Measurements from ENCODE around the gene AZU1.
"Not testable (repeated sequence)": the region's sequence is repeated elsewhere in the genome, so short reads cannot be mapped to it uniquely, and the experiment has no call there.

The AZU1 gene

GRCh38 chr19:875265-875879 is 47.7 kb downstream of the AZU1 start:
- 96 to 97% methylated on average over 28 of the region's 28 CpGs for WGBS, 2 experiments
- H3K4me1 ChIP-seq (ENCODE audit: control insufficient read depth, insufficient read depth, low read length): no peaks in the 10 kb centered on the region
- H3K4me3 ChIP-seq (ENCODE audit: insufficient read depth, low read depth, low read length): no peak overlapping the region
- H3K9me3 ChIP-seq (ENCODE audit: control insufficient read depth, low read length): no peaks in the 10 kb centered on the region
- peaks cover 23% of the 10 kb centered on the region for H3K36me3 ChIP-seq (ENCODE audit: control insufficient read depth, insufficient read depth, low read length)
- no peaks in the 10 kb centered on the region for H3K27me3 ChIP-seq (ENCODE audit: control insufficient read depth, insufficient read depth, low read length, poor library complexity, severe bottlenecking)
- no peak overlapping the region for H3K27ac ChIP-seq (ENCODE audit: insufficient read depth, low read depth, low read length, poor library complexity, severe bottlenecking)

- no peak overlapping the region for H3K4me3 ChIP-seq (ENCODE audit: insufficient read depth, low read depth, low read length)
- H3K27me3 ChIP-seq (ENCODE audit: control insufficient read depth, insufficient read depth, low read length, poor library complexity, severe bottlenecking): no peaks in the 10 kb centered on the region
- peaks cover 28% of the 10 kb centered on the region for H3K36me3 ChIP-seq (ENCODE audit: control insufficient read depth, insufficient read depth, low read length)
- H3K27ac ChIP-seq (ENCODE audit: insufficient read depth, low read depth, low read length, poor library complexity, severe bottlenecking): no peak overlapping the region
- WGBS, 2 experiments: 92 to 93% methylated on average over 18 of the region's 18 CpGs
- H3K9me3 ChIP-seq (ENCODE audit: control insufficient read depth, low read length): no peaks in the 10 kb centered on the region
- no peaks in the 10 kb centered on the region for H3K4me1 ChIP-seq (ENCODE audit: control insufficient read depth, insufficient read depth, low read length)
Observed at GRCh38 chr19:876089-876488, 48.5 kb downstream of the AZU1 start.

- 90 to 93% methylated on average over 29 of the region's 29 CpGs for WGBS, 2 experiments
- Histone ChIP-seq H3K27ac (ENCODE audit: insufficient read depth, low read depth, low read length, poor library complexity, severe bottlenecking) (no peak overlapping the region), H3K27me3 (ENCODE audit: control insufficient read depth, insufficient read depth, low read length, poor library complexity, severe bottlenecking) (no peaks in the 10 kb centered on the region), H3K36me3 (ENCODE audit: control insufficient read depth, insufficient read depth, low read length) (peaks cover 36% of the 10 kb centered on the region), H3K4me1 (ENCODE audit: control insufficient read depth, insufficient read depth, low read length) (no peaks in the 10 kb centered on the region), H3K4me3 (ENCODE audit: insufficient read depth, low read depth, low read length) (no peak overlapping the region), H3K9me3 (ENCODE audit: control insufficient read depth, low read length) (no peaks in the 10 kb centered on the region)
Observed at GRCh38 chr19:876780-877314, 49.2 kb downstream of the AZU1 start.

- not testable (repeated sequence) for H3K27ac ChIP-seq (ENCODE audit: insufficient read depth, low read depth, low read length, poor library complexity, severe bottlenecking); H3K27me3 ChIP-seq (ENCODE audit: control insufficient read depth, insufficient read depth, low read length, poor library complexity, severe bottlenecking); H3K4me3 ChIP-seq (ENCODE audit: insufficient read depth, low read depth, low read length); H3K4me1 ChIP-seq (ENCODE audit: control insufficient read depth, insufficient read depth, low read length); H3K9me3 ChIP-seq (ENCODE audit: control insufficient read depth, low read length)
- 83 to 85% methylated on average over 22 to 23 of the region's 23 CpGs for WGBS, 2 experiments
- peaks cover 45% of the 10 kb centered on the region for H3K36me3 ChIP-seq (ENCODE audit: control insufficient read depth, insufficient read depth, low read length)
Observed at GRCh38 chr19:877992-878660, 50.5 kb downstream of the AZU1 start.

GRCh38 chr19:878751-879561 is 51.3 kb downstream of the AZU1 start:
- peaks cover 52% of the 10 kb centered on the region for H3K36me3 ChIP-seq (ENCODE audit: control insufficient read depth, insufficient read depth, low read length)
- WGBS, 2 experiments: 87 to 88% methylated on average over 24 of the region's 24 CpGs
- H3K4me3 ChIP-seq (ENCODE audit: insufficient read depth, low read depth, low read length); H3K9me3 ChIP-seq (ENCODE audit: control insufficient read depth, low read length); H3K27ac ChIP-seq (ENCODE audit: insufficient read depth, low read depth, low read length, poor library complexity, severe bottlenecking); H3K4me1 ChIP-seq (ENCODE audit: control insufficient read depth, insufficient read depth, low read length); H3K27me3 ChIP-seq (ENCODE audit: control insufficient read depth, insufficient read depth, low read length, poor library complexity, severe bottlenecking): not testable (repeated sequence)

- peaks cover 56% of the 10 kb centered on the region for H3K36me3 ChIP-seq (ENCODE audit: control insufficient read depth, insufficient read depth, low read length)
- H3K27ac ChIP-seq (ENCODE audit: insufficient read depth, low read depth, low read length, poor library complexity, severe bottlenecking): no peak overlapping the region
Observed at GRCh38 chr19:879711-880438, 52.2 kb downstream of the AZU1 start.

More at GRCh38 chr19:879711-880438, 52.2 kb downstream of the AZU1 start:
- 91% methylated on average over 37 of the region's 37 CpGs for whole genome bisulfite sequencing, 2 experiments
- Histone ChIP-seq H3K27me3 (ENCODE audit: control insufficient read depth, insufficient read depth, low read length, poor library complexity, severe bottlenecking) (no peaks in the 10 kb centered on the region), H3K4me3 (ENCODE audit: insufficient read depth, low read depth, low read length) (no peak overlapping the region), H3K9me3 (ENCODE audit: control insufficient read depth, low read length) (no peaks in the 10 kb centered on the region), H3K4me1 (ENCODE audit: control insufficient read depth, insufficient read depth, low read length) (no peaks in the 10 kb centered on the region)
